ENCODE results near the gene LHFPL4. TPM values are rescaled to one million over a fixed set of nuclear protein-coding genes. Genes with fewer than 3 reads are reported as not detected.

Gene LHFPL4
- total RNA-seq, 1 experiment from 2014 or later = not detected

DNA sequence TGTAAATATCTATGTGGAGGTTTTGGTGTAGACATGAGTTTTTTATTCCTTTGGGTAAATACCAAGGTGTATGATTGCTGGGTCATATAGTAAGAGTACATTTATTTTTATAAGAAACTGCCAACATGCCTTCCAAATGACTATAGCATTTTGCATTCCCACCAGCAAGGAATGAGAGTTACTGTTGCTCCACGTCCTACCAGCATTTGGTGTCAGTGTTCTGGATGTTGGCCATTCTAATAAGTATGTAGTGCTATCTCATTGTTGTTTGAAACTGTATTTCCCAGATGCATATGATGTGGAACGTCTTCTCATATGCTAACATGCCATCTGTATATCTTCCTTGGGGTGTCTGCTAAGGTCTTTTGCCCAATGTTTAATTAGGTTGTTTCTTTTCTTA is 38.7 kb downstream of the LHFPL4 start:
- ChIA-PET CTCF (interaction anchor here (3.4 kb wide), 1 partner anchor 11 kb away, joined by 14 read pairs; no protein-coding TSS in a partner anchor), POLR2A (no interaction called here)
- DNase-seq (ENCODE audit: unreplicated experiment) = no peak
- Mint-ChIP-seq H3K4me1 (ENCODE audit: insufficient read depth, unreplicated experiment) (no peaks in the 10 kb centered on the region), H3K4me3 (ENCODE audit: unreplicated experiment) (no peak overlapping the region), H3K27ac (ENCODE audit: low read depth, unreplicated experiment) (no peak overlapping the region), H3K9me3 (ENCODE audit: unreplicated experiment) (no peaks in the 10 kb centered on the region), H3K36me3 (ENCODE audit: insufficient read depth, unreplicated experiment) (no peaks in the 10 kb centered on the region), H3K27me3 (ENCODE audit: insufficient read depth, unreplicated experiment) (peaks cover 37% of the 10 kb centered on the region)
- intact Hi-C loops (cut with micrococcal nuclease) = no loop called here
- TF ChIP-seq, protein P1, sequence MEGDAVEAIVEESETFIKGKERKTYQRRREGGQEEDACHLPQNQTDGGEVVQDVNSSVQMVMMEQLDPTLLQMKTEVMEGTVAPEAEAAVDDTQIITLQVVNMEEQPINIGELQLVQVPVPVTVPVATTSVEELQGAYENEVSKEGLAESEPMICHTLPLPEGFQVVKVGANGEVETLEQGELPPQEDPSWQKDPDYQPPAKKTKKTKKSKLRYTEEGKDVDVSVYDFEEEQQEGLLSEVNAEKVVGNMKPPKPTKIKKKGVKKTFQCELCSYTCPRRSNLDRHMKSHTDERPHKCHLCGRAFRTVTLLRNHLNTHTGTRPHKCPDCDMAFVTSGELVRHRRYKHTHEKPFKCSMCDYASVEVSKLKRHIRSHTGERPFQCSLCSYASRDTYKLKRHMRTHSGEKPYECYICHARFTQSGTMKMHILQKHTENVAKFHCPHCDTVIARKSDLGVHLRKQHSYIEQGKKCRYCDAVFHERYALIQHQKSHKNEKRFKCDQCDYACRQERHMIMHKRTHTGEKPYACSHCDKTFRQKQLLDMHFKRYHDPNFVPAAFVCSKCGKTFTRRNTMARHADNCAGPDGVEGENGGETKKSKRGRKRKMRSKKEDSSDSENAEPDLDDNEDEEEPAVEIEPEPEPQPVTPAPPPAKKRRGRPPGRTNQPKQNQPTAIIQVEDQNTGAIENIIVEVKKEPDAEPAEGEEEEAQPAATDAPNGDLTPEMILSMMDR (IDR thresholded peaks at IDR 0.05; ENCODE audit: unreplicated experiment) = no peak
- no TSS peak for BruUV-seq (replicated peaks)

DNA sequence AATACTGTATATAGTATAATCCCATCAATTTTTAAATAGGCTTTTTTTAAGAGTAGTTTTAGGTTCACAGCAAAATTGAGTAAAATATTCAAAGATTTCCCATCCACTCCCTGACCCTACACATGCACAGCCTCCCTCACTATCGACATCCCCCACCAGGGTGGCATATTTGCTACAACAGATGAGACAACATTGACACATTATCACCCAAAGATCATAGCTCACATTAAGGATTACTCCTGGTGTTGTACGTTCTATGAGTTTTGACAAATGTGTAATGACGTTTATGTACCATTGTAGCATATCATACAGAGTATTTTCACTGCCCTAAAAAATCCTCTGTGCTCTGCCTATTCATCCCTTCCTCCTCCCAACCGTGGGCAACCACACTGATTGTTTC is 39.3 kb downstream of the LHFPL4 start:
- POLR2A ChIA-PET = no interaction called here
- intact Hi-C loops (cut with micrococcal nuclease) = no loop called here
- H3K9me3 Mint-ChIP-seq (ENCODE audit: unreplicated experiment) = no peaks in the 10 kb centered on the region
- H3K27ac Mint-ChIP-seq (ENCODE audit: low read depth, unreplicated experiment) = no peak overlapping the region
- CTCF ChIA-PET = interaction anchor here (3.4 kb wide), 1 partner anchor 10 kb away, joined by 14 read pairs; no protein-coding TSS in a partner anchor
- H3K27me3 Mint-ChIP-seq (ENCODE audit: insufficient read depth, unreplicated experiment) = peaks cover 37% of the 10 kb centered on the region
- H3K36me3 Mint-ChIP-seq (ENCODE audit: insufficient read depth, unreplicated experiment) = no peaks in the 10 kb centered on the region
- no peak for DNase-seq (ENCODE audit: unreplicated experiment)
- TF ChIP-seq, protein P1 (IDR thresholded peaks at IDR 0.05; ENCODE audit: unreplicated experiment) = no peak
- H3K4me3 Mint-ChIP-seq (ENCODE audit: unreplicated experiment) = no peak overlapping the region
- no TSS peak for BruUV-seq (replicated peaks)
- peaks cover 2% of the 10 kb centered on the region for H3K4me1 Mint-ChIP-seq (ENCODE audit: insufficient read depth, unreplicated experiment)

DNA sequence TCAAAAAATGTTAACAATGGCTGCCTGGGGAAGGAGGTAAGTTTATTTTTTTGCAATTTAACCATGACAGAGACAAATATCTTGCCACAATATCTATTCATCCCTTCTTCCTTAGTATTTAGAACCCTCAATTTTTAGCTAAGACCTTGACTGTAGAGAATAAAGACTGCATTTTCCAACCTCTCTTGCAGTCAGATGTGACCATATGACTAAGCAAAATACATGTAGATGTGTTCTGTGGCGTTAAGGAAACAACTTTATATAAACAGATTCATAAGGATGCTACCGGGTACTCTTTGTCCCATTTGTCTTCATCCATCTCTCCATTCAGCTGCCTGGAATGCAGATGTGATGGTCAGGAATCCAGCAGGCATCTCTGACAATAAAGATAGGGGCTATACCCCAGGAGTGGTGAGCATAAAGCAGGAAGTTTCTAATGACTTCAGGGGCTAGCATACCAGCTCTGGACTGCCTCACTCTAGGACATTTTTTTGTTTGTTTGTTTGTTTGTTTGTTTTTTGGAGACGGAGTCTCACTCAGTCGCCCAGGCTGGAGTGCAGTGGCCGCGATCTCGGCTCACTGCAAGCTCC is 41.1 kb downstream of the LHFPL4 start:
- Mint-ChIP-seq H3K4me1 (ENCODE audit: insufficient read depth, unreplicated experiment) (peaks cover 5% of the 10 kb centered on the region), H3K9me3 (ENCODE audit: unreplicated experiment) (no peaks in the 10 kb centered on the region), H3K36me3 (ENCODE audit: insufficient read depth, unreplicated experiment) (no peaks in the 10 kb centered on the region), H3K27me3 (ENCODE audit: insufficient read depth, unreplicated experiment) (peaks cover 33% of the 10 kb centered on the region), H3K4me3 (ENCODE audit: unreplicated experiment) (no peak overlapping the region), H3K27ac (ENCODE audit: low read depth, unreplicated experiment) (no peak overlapping the region)
- intact Hi-C loops (cut with micrococcal nuclease) = no loop called here
- TF ChIP-seq, protein P1 (IDR thresholded peaks at IDR 0.05; ENCODE audit: unreplicated experiment) = no peak
- POLR2A ChIA-PET = no interaction called here
- CTCF ChIA-PET = interaction anchor here (0.5 to 2.8 kb wide), 2 partner anchors 7 to 9 kb away, joined by 3 to 13 read pairs; no protein-coding TSS in a partner anchor
- no TSS peak for BruUV-seq (replicated peaks)
- no peak for DNase-seq (ENCODE audit: unreplicated experiment)

DNA sequence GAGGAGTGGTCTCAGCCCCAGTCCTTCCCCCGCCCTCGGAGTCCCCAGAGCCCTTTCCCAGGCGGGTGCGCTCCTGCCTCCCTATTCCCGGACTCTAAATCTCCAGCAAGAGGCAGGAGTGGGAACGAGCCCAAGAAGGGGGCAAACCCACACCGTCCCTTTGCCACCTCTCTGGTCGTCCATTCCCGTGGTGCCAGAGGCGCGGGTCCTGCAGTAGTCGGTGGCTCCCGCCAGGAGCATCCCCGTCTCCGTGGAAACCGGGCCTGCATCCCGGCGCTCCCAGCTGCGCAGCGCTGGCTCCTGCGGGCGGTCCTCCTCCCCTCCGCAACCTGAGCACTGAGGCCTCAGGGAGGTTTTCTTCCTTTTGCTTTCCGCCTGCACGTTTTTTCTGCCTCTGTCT is 44.8 kb downstream of the LHFPL4 start:
- no TSS peak for BruUV-seq (replicated peaks)
- Mint-ChIP-seq H3K4me3 (ENCODE audit: unreplicated experiment) (no peak overlapping the region), H3K4me1 (ENCODE audit: insufficient read depth, unreplicated experiment) (peaks cover 5% of the 10 kb centered on the region), H3K27me3 (ENCODE audit: insufficient read depth, unreplicated experiment) (peaks cover 16% of the 10 kb centered on the region), H3K36me3 (ENCODE audit: insufficient read depth, unreplicated experiment) (no peaks in the 10 kb centered on the region), H3K9me3 (ENCODE audit: unreplicated experiment) (no peaks in the 10 kb centered on the region), H3K27ac (ENCODE audit: low read depth, unreplicated experiment) (no peak overlapping the region)
- ChIA-PET CTCF (no interaction called here), POLR2A (no interaction called here)
- TF ChIP-seq, protein P1 (IDR thresholded peaks at IDR 0.05; ENCODE audit: unreplicated experiment) = no peak
- intact Hi-C loops (cut with micrococcal nuclease) = loop anchor here (10.0 kb wide), 1 partner anchor 206 kb away; no protein-coding TSS in a partner anchor
- no peak for DNase-seq (ENCODE audit: unreplicated experiment)
